Endothelial cell of umbilical vein (primary cell): Measurements from ENCODE around the gene CEP83. TPM values are rescaled to one million over a fixed set of nuclear protein-coding genes. Genes with fewer than 3 reads are reported as not detected.

Experiments
- BruUV-seq: library from RNA; stranded (reverse); fragments of 400-500 nt; replicated peaks from 2 replicates; lab custom pipeline; 2021; lab: Mats Ljungman, UMichigan
- CTCF ChIA-PET: fragments of 300-600, 350-600 bp; sonication (Branson Sonifier 250); formaldehyde crosslinking; loops from one replicate; lab custom pipeline; 2021; ENCODE audit warnings: antibody characterized with exemption, inconsistent platforms; lab: Charles Lee
- POLR2A ChIA-PET: fragments of 300-600, 350-600 bp; sonication (Branson Sonifier 250); formaldehyde crosslinking; loops from one replicate; lab custom pipeline; 2021; ENCODE audit warnings: antibody characterized with exemption, inconsistent platforms; lab: Charles Lee
- DNase-seq: peaks from one replicate; pipeline ENCODE4 v3.0.0-alpha.2; 2011; ENCODE audit warnings: low read depth, low spot score
- FAIRE-seq: peaks from 2 replicates; lab custom pipeline; 2011; peaks lifted over from hg19 to GRCh38; lab: Jason Lieb, UNC
- H2AFZ ChIP-seq: 2 replicates; pipeline ENCODE4 v1.6.0; 2012; ENCODE audit warnings: low read depth, low read length, control low read depth, inconsistent platforms
- H3K27ac ChIP-seq: 2 replicates; pipeline ENCODE4 v1.5.1; 2011; ENCODE audit warnings: low read depth, mild to moderate bottlenecking, control low read depth, low read length, moderate library complexity; ENCODE audit not compliant: insufficient read depth
- H3K27me3 ChIP-seq, 2 experiments: 2 replicates each; pipeline versions ENCODE4 v1.6.0 to v1.6.1; 2011; ENCODE audit warnings: low read length in 2 of 2, mixed read lengths in 1 of 2; ENCODE audit not compliant: control insufficient read depth in 2 of 2, insufficient read depth in 2 of 2
- H3K36me3 ChIP-seq, 2 experiments: 2 replicates in 1 of 2; 3 replicates in 1 of 2; pipeline ENCODE4 v1.5.1; 2011; ENCODE audit warnings: low read length in 2 of 2, mild to moderate bottlenecking in 1 of 2, moderate library complexity in 1 of 2; ENCODE audit not compliant: control insufficient read depth in 2 of 2, insufficient read depth in 2 of 2; ENCODE audit errors: extremely low read depth in 1 of 2
- H3K4me1 ChIP-seq: 3 replicates; pipeline ENCODE4 v1.5.1; 2011; ENCODE audit warnings: mild to moderate bottlenecking, low read length; ENCODE audit not compliant: control insufficient read depth, insufficient read depth; ENCODE audit errors: extremely low read depth
- H3K4me2 ChIP-seq: 2 replicates; pipeline ENCODE4 v1.6.1; 2011; ENCODE audit warnings: low read length, control low read depth, mixed read lengths; ENCODE audit not compliant: insufficient read depth
- H3K4me3 ChIP-seq, 3 experiments: fragments of 200-600 bp in 1 of 3; sonication (generic), shearing (Covaris generic) in 1 of 3; replicated peaks in 1 of 3; 2 replicates each; pipeline ENCODE4 v1.5.1; 2011 to 2016; ENCODE audit warnings: control low read depth in 3 of 3, low read length in 3 of 3, mild to moderate bottlenecking in 2 of 3, inconsistent platforms in 1 of 3, low read depth in 1 of 3, moderate library complexity in 1 of 3; ENCODE audit not compliant: insufficient read depth in 1 of 3
- H3K79me2 ChIP-seq: 2 replicates; pipeline ENCODE4 v1.6.0; 2012; ENCODE audit warnings: low read length, inconsistent platforms; ENCODE audit not compliant: control insufficient read depth, insufficient read depth
- H3K9ac ChIP-seq: replicated peaks from 2 replicates; pipeline ENCODE3; 2011; ENCODE audit warnings: low read length, control low read depth; ENCODE audit not compliant: insufficient read depth; ENCODE audit errors: extremely low read depth
- H3K9me1 ChIP-seq: replicated peaks from 3 replicates; pipeline ENCODE4 v1.6.0; 2011; ENCODE audit warnings: mild to moderate bottlenecking, low read length; ENCODE audit not compliant: control insufficient read depth, insufficient read depth; ENCODE audit errors: extremely low read depth
- H3K9me3 ChIP-seq: replicated peaks from 2 replicates; pipeline ENCODE4 v1.5.1; 2012; ENCODE audit warnings: low read length, inconsistent platforms; ENCODE audit not compliant: control insufficient read depth, insufficient read depth
- H4K20me1 ChIP-seq: replicated peaks from 2 replicates; pipeline ENCODE3; 2011; ENCODE audit warnings: mild to moderate bottlenecking, low read length; ENCODE audit not compliant: control insufficient read depth, insufficient read depth; ENCODE audit errors: extremely low read depth
- CTCF ChIP-seq, 2 donors: IDR thresholded peaks; 1 replicate in 1 of 2; 2 replicates in 1 of 2; pipeline ENCODE4 v1.5.1; 2011; ENCODE audit warnings: low read length in 2 of 2, mild to moderate bottlenecking in 2 of 2, moderate library complexity in 2 of 2, control low read depth in 1 of 2, inconsistent platforms in 1 of 2, low read depth in 1 of 2; ENCODE audit not compliant: insufficient read depth in 1 of 2; ENCODE audit errors: extremely low read depth in 1 of 2
- EZH2 ChIP-seq: IDR thresholded peaks from 2 replicates; pipeline ENCODE4 v1.6.1; 2012; ENCODE audit warnings: borderline replicate concordance, low read depth, mild to moderate bottlenecking, moderate library complexity, low read length, inconsistent platforms; ENCODE audit not compliant: severe bottlenecking
- FOS ChIP-seq: IDR thresholded peaks from 2 replicates; pipeline ENCODE4 v1.6.1; 2011; ENCODE audit warnings: mild to moderate bottlenecking, low read length, moderate library complexity, borderline replicate concordance; ENCODE audit not compliant: insufficient read depth
- GATA2 ChIP-seq: IDR thresholded peaks from 2 replicates; pipeline ENCODE4 v1.7.0; 2011; ENCODE audit warnings: low read depth, mild to moderate bottlenecking, moderate library complexity, mixed read lengths, low read length; ENCODE audit not compliant: insufficient read length, insufficient read depth
- JUN ChIP-seq: IDR thresholded peaks from 2 replicates; pipeline ENCODE4 v1.6.1; 2011; ENCODE audit warnings: borderline replicate concordance, low read depth; ENCODE audit not compliant: insufficient read length, insufficient read depth
- MAX ChIP-seq: IDR thresholded peaks from 2 replicates; pipeline ENCODE4 v1.6.1; 2011; ENCODE audit not compliant: insufficient read depth, insufficient read length
- MYC ChIP-seq: IDR thresholded peaks from one replicate; pipeline ENCODE4 v1.6.1; 2011; ENCODE audit warnings: mild to moderate bottlenecking, low read depth, low read length
- POLR2A ChIP-seq: IDR thresholded peaks from 2 replicates; pipeline ENCODE4 v1.6.1; 2012; ENCODE audit warnings: low read depth, mild to moderate bottlenecking, control low read depth, low read length
- POLR2AphosphoS5 ChIP-seq: IDR thresholded peaks from 2 replicates; pipeline ENCODE4 v1.6.1; 2012; ENCODE audit warnings: low read depth, mild to moderate bottlenecking, control low read depth, low read length, moderate library complexity; ENCODE audit not compliant: insufficient read depth
- dilution Hi-C: fragments of 300-500 bp; cut with MboI; formaldehyde crosslinking; loops from one replicate; pipeline ENCODE4 v1.15.0; 2019; ENCODE audit warnings: low sequenced_read_pairs; ENCODE audit not compliant: extremely low pct_ligation_motif_present
- intact Hi-C: fragments of 100-400 bp; cut with micrococcal nuclease; formaldehyde crosslinking; loops from one replicate; pipeline ENCODE4 v1.10.0; 2022
- polyA plus RNA-seq, 4 experiments: library from polyadenylated mRNA; depleted of rRNA in 3 of 4; stranded (reverse) in 3 of 4; unstranded in 1 of 4; fragments of >200 nt; gene quantifications; 2 replicates each; pipeline versions ENCODE4 v1.2.1 to v1.2.3, GENCODE V29; 2011 to 2012; ENCODE audit warnings: missing spikeins in 1 of 4
- total RNA-seq: library from RNA; stranded (reverse); gene quantifications from 2 replicates; pipeline ENCODE4 v1.2.3, GENCODE V29; 2021

The CEP83 gene
- total and polyA plus RNA-seq, 2 donors (not counting 3 experiments of a cell fraction or from before 2014, with no cell fraction given), result 2.9 to 15.3 TPM

DNA sequence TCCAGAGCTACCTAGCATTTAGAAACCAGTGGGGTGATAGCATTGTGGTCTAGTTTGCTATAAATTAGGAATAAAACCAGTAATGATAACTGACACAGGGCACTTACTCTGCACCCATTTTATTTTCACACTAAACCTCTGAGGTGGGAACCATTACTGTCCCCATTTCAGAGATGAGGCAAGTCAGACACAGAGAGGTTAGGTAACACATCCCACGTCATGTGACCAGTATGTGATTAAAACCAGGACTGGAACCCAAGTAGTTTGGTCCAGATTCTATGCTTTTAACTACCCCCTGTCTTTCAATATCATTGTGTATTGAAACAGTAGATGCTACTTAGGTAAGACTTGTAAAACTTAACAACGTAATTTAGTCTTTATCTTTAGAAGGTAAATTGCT lies 201.1 kb downstream of the CEP83 start:
- Histone ChIP-seq H4K20me1 (no peaks in the 10 kb centered on the region), H3K27ac (no peak overlapping the region), H3K36me3 (no peaks in the 10 kb centered on the region), H3K27me3 (peaks cover 2 to 3% of the 10 kb centered on the region in 2 experiments), H2AFZ (no peak overlapping the region), H3K4me2 (no peak overlapping the region), H3K9me3 (no peaks in the 10 kb centered on the region), H3K4me3 (no peak overlapping the region), H3K4me1 (no peaks in the 10 kb centered on the region), H3K9me1 (no peaks in the 10 kb centered on the region), H3K9ac (no peak overlapping the region), H3K79me2 (no peaks in the 10 kb centered on the region)
- no peak for TF ChIP-seq POLR2AphosphoS5
- no peak for TF ChIP-seq CTCF (IDR thresholded peaks at IDR 0.05; ENCODE audit: extremely low read depth in 1 of 2, insufficient read depth in 1 of 2, low read depth in 1 of 2, low read length in 2 of 2)
- no peak for TF ChIP-seq MAX
- no peak for TF ChIP-seq POLR2A
- TF ChIP-seq FOS, result no peak
- no peak for TF ChIP-seq JUN
- no peak for TF ChIP-seq EZH2
- TF ChIP-seq GATA2, result no peak
- no peak for TF ChIP-seq MYC
- no TSS peak for BruUV-seq
- FAIRE-seq (no peak), DNase-seq (no peak)
- dilution Hi-C loops (no loop called here), intact Hi-C loops (no loop called here)
- ChIA-PET POLR2A (no interaction called here), CTCF (interaction anchor here (0.6 kb wide), 1 partner anchor 71 kb away, joined by 3 read pairs; no protein-coding TSS in a partner anchor)

Other genes starting within 250 kb of the CEP83 start
- 30.4 and 45.7 TPM in 2 replicates for gene TMCC3, start 190.7 kb upstream of the CEP83 start, total RNA-seq
- gene TMCC3, start 190.7 kb upstream of the CEP83 start, polyA plus RNA-seq, result 9.1 and 13.5 TPM in 2 replicates